Colon (tissue), 2 donors: Measurements from ENCODE around the gene MRPL21.

Experiments used
- FAIRE-seq: peaks from 2 replicates; lab custom pipeline; 2012; peaks lifted over from hg19 to GRCh38; lab: Jason Lieb, UNC
- donor health status: control.
- donor health status: control.

Gene MRPL21

DNA sequence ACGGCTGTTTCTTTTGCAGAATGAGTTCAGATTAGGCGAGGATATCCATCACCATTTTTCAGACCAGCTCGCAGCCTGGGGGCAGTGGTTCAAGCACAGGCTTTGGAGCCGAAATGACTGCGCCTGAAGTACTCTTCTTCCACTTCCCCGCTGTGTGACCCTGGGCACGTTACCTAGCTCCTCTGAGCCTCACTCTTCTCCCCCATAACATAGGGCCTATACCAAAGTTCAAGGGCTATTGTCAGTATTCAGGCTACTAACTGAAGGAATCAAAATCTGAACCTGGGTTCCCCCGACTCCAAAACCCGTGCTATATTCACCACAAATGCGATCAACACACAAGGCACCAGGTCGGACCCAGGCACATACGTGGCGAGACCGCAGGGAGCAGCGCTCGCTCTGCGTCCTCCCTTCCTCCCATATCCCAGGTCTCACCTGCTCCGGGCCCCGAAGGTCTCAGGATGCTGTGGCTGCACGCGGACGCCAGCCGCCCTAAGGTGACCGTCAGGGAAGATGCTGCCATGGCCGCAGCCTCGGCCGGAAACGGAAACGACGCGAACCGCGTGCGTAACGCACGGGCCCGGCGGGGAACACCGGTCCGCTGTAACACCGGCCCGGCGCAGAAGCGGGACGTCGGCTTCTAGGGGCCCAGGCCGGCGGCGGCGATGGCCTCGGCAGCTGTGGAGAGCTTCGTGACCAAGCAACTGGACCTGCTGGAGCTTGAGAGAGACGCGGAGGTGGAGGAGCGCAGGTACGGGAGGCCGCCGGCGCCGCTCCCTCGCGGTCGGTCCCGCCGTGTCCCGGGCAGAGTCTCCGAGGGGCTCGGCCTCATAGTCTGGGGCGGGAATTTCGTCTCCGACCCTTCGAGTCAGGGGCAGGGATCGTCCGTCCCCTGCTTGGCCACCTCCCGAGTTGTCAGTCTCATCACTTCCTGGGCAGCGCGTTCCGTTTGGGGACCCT is at the start of gene MRPL21, which contains the start of gene IGHMBP2:
Gene MRPL21 (minus strand): TSS at position 545 of the 960 bp plus-strand sequence. CDS start 22 bp downstream, at position 523.
Gene IGHMBP2 (plus strand): TSS at position 604 of the 960 bp plus-strand sequence. CDS start 62 bp downstream, at position 666.
- FAIRE-seq, result no peak

GRCh38 chr11:68950762-68951161 is 47.1 kb upstream of the MRPL21 start:
- no peak for FAIRE-seq

GRCh38 chr11:68950270-68950669 is 46.6 kb upstream of the MRPL21 start:
- FAIRE-seq, result no peak

GRCh38 chr11:68948935-68949334 is 45.3 kb upstream of the MRPL21 start:
- FAIRE-seq, result no peak

DNA sequence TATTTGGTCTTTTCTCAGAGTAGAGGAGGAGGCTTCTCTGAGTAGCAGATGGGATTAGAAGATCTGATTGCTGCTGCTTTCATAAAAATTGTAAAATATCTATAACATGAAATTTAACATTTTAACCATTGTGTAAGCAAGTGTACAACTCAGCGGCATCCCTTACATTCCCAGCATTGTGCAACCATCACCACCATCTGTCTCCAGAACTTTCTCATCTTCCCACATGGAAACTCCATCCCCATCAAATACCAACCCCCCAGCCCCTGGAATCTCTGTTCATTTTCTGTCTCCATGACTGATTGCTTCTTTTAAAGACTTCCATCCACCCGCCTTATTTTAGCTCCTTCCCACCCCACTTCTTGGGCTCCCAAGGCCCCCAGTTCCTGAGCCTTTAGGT is 44.9 kb upstream of the MRPL21 start:
- no peak for FAIRE-seq

DNA sequence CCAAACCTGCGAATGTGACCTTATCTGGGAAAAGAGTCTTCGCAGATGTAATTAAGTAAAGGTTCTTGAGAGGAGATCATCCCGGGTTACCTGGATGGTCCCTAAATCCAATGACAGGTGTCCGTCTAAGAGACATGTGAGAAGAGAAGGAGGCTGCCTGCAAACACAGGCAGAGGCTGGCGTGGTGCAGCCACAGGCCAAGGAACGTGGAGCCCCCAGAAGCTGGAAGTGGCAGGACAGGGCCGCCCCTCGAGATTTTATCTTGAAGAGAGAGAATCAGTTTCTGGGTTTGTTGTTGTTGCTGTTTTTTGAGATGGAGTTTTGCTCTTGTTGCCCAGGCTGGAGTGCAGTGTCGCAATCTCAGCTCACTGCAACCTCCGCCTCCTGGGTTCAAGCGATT is 43.5 kb upstream of the MRPL21 start:
- no peak for FAIRE-seq

DNA sequence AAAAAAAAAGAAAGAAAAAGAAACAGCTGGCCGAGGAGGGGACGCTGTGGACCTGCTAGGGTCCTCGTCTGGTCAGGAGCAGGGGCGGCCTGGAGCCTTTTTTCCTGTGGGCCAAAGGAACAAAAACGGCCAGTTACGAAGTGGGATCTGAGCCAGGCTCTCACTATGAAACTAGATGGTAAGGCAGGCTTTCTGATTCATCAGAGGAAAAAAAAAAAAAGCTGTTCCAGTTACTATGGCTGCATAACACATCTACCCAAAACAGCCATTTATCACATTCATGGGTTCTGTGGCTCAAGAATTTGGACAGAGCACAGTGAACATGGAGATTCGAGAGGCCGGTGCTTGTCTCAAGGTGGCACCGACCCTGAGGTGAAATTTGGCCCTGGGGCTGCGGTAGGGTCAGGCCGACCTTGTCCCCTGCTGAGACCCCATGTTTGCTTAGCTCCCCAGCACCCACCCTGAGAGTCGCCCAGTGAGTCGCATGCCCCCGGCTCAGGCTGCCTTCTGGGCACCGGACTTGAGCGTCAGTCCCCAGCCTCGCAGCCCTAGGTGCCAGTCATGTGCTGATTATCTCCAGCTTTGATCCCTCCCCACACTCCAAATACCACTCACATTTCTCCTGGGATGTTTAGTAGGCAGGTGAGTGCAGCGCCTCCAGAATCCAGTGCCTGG is 42.9 kb upstream of the MRPL21 start:
- no peak for FAIRE-seq

- FAIRE-seq, result no peak
Measured at GRCh38 chr11:68942751-68943271, 39.2 kb upstream of the MRPL21 start.

DNA sequence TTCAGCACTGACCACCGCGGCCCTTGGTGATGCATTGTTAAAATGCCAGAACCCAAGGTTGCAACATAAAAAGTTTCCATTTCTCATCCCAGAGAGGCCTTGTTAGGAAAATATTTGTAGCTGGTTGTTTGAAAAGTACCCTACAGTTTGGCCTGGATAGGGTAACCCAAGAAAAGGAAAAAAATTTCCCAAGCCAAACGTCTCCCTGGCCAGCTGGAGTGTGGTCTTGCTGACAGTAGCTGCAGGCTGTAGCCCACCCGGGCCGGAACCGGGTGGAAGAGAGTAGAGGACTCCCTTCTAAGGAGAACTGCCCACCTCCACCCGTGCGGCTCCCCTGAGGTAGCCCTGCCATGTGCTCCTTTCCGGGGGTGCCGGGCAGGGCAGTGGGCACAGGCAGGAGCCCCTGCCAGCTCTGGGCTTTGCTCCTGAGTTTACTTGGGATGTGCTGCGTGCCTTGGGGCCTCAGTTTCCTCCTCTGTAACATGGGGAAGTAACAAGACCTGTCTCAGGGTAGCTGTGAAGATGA is 38.5 kb upstream of the MRPL21 start:
- FAIRE-seq, result no peak

- no peak for FAIRE-seq
Measured at GRCh38 chr11:68941324-68942094, 37.9 kb upstream of the MRPL21 start.

DNA sequence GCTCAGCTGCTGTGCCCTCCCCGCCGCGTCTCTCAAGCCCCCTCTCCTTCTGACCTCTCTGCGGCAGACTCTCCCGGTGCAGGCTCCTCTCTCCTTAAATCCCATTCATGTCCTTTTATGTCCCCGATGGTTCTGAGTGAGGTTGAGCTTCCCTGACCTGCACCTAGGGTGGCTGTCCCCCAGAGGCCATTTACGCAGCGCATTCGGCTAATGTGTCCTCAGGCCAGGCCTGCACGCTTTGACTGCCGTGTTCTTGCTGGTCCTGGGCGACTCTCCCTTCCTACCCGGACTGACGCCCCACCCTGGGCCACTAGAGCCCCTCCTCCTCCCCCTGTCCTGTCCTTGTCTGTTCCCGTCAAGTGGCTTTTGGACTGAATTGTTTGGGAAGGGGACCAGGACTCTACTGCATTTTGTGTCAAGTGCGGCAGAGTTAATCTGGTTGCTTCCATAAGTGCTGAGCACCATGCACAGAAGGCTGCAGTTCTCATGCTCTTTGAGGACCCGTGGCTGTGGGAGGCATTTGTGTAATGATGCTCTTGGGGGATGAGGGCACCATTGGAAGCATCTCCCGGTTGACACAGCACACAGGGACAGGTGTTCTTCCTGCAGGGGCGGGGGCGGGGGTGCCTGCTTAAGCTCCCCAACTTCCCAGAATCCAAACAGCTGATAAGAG is 37.2 kb upstream of the MRPL21 start:
- FAIRE-seq, result no peak

DNA sequence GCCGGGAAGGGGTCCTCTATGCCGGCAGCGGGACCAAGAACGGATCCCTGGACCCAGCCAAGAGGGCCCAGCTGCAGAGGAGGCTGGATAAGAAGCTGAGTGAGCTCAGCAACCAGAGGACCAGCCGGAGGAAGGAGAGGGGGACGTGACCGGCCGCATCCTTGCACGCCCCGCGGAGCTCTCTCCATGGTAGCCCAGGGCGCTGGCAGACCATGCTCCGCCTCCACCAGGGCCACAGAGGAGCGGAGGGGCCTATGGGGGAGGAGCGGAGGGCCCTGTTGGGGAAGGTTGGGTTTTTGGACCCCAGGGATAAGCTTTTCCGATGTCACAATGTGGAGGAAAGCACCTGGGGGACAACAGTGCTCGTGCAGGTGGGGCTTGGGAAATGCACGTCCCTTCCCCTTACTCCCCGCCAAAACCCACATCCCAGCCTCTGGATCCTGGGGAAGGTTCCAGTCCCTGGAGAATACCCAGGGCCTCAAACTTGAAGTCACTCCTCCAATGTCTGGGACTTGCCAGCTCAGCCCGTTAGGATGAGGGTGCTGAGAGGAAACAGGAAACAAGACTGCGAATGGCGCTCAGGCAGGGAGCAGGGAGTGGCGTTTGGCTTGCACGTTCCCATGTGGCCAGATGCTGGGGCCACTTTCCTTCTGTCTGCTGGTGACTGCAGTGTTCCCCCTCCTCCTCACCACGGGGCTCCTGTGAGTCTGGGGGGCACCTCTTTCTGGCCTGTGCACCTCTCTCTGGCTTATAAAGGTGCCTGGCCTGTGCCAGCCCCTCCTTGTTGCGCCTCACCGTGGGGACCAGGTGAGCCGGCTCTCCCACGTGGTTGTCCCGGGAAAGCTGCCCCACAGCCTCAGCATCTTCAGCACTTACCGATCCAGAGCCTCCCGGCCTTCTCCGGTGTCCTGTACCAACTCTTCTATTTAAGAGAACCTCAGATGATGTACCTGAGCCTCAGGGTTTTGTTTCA is 36.2 kb upstream of the MRPL21 start:
- FAIRE-seq, result no peak

DNA sequence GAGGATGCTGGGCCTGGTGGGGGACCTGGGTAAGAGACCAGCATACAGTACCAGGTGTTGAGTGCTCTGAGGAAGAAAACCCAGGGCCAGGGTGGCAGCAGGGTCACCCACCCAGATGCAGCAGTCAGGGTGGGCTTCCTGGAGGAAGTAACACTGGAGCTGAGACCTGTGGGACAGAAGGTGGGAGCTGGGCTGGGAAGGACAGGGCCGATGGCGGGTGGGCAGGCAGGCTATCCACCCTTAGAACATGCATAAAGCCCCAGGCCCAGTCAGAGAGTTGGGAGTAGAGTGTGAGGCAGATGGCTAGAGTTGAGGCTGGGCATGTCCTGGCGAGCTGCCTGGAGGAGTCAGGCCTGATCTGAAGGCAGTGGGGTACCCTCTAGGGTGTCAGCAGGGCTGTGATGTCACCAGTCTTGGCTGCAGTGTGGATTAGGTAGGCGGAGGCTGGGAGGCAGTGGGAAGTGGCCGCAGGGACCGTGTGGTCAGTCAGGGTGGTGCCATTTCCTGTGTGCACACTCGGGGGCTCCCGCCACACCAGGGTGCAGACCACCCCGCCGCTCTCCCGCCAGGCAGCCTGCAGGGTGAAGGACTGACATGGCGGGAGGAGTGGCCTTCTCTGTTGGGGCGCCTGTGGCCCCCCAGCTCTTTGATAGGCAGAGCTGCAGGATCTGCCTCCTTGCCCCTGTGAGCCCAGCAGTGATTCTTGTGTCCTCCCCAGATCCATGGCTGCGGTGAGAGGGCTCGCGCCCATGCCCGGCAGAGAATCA is 35.4 kb upstream of the MRPL21 start:
- FAIRE-seq, result no peak

GRCh38 chr11:68938088-68938487 is 34.5 kb upstream of the MRPL21 start:
- FAIRE-seq, result no peak

- FAIRE-seq, result no peak
Measured at GRCh38 chr11:68936676-68937620, 33.3 kb upstream of the MRPL21 start.

GRCh38 chr11:68936358-68936636 is 32.7 kb upstream of the MRPL21 start:
- no peak for FAIRE-seq

DNA sequence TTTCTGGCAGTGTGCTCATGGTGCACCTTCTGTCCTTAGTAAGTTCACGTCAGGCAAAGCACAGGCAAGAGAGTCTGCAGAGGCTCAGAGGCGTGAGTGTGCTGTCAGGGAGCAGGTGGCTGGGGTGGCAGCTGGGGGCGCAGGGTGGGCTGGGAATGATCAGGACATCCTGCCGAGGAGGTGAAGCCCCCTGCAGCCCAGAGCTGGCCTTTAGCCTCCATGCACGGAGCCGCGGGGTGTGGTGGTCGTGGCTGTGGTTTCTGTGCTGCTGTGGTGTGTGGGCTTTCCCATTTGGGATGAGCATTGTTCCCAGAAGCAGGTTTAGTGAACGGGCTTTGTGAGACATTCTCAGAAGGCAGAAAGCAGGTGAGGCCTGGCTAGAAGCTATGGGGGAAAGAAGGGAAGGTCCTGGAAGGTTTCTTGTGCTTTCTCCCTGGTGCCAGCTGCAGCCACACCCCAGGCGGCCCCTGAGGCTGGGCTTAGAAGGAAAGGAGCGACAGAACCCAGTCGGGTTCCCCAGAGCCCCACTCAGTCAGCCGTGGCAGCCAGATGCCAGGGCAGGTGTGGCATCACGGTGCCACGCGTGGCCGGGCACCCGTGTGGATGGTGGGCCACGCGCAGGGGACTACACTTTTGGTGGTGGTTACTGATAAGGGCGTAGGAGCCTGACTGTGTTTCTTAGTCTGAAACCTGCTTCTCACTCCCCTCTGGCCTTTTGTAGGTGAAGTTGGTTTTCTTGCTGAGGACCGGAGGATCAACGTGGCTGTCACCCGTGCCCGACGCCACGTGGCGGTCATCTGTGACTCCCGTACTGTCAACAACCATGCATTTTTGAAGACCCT is 32.1 kb upstream of the MRPL21 start:
- no peak for FAIRE-seq
